Lung microvascular endothelial cell (primary cell): ENCODE measurements around the gene AGAP3. TPM values are rescaled to one million over a fixed set of nuclear protein-coding genes. Genes with fewer than 3 reads are reported as not detected.

ENCODE experiments used
- DNase-seq, 2 donors: peaks; one replicate each; pipeline versions ENCODE4 v3.0.0 to v3.0.0-alpha.2; 2010; ENCODE audit warnings: low read depth in 2 of 2
- total RNA-seq: library from RNA; depleted of rRNA; stranded (reverse); fragments of >200 nt; gene quantifications from 2 replicates; pipeline ENCODE4 v1.2.1, GENCODE V29; 2014

Gene AGAP3
- total RNA-seq, 1 donor from 2014 or later = 62.5 TPM

DNA sequence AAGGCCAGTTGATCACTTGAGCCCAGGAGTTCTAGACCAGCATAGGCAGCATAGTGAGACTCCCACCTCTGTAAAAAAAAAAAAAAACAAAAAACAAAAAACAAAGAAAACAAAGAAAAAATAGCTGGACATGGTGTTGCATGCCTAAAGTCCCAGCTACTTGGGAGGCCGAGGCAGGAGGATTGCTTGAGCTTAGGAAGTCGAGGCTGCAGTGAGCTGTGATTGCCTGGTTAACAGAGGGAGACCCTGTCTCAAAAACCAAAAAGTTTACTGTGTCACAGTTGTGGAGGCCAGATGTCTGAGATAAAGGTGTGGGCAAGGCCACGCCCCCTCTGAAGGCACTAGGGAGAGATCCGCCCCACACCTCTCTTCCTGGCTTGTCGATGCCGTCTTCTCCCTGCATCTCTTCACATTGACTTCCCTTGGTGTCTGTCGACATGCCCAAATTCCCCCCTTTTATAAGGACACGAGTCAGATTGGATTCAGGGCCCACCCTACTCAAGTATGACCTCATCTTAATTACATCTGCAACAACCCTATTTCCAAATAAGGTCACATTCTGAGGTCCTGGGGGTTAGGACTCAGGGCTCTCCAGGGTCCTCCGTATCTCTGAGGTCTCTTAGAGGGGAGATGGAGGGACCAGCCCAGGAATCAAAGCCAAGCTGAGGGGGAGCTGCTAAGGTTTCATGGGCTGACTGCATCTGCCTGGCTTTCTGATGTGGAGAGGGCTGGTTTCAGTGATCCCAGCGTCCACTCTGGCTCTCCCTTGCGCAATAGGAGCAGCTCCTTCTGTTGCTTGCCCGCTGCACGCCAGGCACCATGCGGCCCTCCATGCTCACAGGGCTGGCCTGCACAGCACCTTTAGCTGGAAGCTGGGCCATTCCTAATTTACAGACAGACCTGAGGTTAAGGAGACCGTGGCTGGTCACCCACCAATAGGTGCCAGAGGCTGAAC, 23.1 kb downstream of the AGAP3 start:
- DNase-seq = no peak

DNA sequence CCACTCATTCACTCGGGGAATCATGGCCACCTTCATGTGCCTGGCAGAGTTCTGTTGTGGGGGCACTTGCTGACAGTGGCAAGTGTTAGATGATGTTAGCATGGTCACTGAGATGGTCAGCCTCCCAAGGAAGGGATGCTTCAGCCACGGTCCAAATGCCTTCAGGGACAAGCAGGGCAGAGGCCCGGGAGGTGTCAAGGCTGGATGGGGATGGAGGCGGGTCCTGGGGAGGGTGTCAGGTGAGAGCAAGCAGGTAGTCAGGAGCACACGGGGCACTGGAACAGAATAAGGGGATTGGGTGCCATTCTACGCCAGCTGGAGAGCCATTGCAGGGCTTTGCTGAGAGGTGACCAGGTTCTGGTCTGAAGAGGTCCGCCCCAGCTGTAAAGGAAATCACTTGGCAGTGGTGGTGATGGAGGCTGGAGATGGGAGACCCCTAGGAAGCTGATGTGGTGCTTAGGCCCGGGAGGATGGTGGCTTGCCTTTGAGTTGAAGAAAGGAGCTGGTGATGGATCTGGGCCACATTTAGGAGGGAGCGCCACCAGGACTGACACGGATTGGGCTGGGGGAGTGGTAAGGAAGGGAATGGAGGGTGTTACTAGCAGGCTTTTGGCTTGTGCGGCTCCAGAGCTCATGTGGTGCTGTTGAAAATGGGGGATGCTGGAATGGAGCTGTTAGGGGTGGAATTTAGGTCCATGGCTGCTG, 24.1 kb downstream of the AGAP3 start:
- no peak for DNase-seq

DNA sequence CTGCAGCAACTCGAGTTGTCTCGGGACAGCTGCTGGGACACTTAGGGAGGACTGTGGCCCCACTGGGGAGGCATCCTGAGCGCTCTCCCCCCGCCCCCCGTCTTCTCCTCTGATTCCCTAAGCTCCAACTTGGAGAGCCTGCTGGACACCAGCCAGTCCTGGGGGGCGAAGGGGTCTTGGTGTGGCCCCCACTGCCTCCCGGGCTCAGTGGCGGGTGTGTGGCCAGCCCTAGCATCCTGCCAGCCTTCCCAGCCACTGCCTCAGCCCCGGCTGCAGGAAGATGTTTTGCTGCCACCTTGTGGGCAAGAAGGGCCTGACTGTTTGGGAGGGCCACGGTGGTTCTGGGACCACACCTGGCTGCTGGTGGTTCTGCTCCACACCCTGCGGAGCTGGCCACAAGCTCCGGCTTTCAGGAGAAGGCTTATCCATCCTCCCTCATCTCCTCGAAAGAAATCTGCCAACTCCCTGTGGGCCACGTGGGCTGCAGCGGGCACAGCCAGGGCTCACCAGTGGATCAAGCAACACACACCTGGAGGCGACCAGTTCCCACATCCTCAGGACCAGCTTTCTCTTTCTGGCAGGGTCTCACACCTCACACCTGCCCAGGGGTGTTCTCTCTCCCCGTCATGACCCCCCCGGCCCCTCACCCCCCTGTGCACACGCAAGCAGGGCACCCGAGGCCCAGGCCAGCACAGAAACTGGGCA, 24.8 kb downstream of the AGAP3 start:
- peak; percentile 78 to 84 for DNase-seq

DNA sequence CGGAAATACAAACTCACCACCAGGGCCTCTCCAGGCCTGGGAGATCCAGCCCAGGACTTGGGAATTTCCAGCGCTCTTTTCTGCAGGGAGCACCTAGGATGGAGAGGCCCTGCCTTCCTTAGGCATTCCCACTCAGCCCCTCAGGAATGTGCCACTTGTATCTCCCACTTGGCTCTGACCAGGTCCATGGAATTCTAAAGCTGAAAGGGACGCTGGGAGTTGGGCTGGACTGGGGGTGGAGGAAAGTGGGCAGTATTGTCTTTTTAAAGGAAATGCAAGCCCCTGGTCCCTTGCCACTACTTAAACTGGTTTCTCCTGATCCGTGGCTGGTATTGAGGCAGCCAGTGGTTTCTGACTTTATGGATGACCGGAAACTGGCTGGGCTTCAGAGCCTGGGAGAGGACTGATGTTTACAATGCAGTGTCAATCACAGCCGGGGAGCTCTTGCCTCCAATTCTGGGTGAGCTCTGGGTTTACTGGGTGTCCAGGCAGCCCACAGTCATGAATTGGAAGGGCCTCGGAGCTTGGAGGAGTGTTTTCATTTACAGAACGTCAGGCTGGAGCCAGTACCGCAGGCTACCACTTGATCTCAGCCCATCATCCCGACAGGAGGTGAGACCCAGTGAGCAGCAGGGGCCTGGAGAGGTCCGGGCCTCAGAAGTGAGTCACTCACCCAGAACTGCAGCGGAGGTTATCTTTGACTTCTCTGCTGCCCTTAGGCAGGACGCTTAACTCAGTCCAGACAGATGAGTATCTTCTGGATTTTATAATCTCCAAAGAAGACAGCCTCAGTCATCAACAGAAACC, 27.3 kb downstream of the AGAP3 start:
- DNase-seq = peak; percentile 35 to 74

DNA sequence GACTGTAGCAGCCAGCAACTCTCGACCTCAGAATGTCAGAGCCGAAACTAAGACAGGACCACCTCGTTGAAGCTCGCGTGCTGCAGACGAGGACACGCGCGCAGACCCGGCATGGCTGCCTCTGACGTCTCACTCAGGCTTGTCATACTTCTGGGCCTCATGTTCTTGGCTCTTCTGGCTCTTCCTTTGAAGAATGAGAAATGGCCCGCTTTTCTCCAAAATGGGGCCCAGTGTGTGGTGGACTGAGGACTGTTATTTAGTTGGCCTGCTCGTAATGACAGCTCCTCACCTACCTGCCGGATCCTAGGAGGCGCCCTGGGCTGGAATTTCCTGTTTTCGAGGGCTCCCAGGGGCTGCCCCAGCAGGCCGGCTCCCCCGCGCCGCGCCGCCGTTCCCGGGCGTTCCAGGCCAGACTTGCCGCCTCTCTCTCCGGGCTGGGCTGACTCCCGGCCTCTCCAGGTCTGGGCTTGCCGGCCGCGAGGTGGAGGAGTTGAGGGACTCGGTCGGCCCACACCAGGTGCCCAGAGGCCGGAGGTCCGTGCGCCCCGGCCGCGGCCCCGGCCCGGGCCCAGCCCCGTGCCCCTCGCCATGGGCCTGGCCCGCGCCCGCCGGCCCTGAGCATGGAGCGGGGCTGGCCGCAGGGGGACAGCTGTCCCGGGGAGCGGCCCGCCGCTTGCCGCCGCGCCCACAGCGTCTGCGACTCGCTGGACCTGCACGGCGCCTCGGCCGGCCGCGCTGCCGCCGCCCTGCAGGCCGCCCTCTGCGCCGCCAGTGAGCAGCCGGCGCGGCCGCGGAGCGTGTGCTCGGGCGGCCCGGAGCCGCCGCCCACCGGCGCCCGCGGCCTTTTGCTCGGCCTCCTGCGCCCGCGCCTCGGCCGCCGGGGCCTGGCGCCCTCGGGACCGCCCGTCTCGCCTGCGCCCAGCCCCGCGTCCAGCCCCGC, 28.1 kb downstream of the AGAP3 start:
- DNase-seq = peak in 1 of 2 donors; percentile 50

DNA sequence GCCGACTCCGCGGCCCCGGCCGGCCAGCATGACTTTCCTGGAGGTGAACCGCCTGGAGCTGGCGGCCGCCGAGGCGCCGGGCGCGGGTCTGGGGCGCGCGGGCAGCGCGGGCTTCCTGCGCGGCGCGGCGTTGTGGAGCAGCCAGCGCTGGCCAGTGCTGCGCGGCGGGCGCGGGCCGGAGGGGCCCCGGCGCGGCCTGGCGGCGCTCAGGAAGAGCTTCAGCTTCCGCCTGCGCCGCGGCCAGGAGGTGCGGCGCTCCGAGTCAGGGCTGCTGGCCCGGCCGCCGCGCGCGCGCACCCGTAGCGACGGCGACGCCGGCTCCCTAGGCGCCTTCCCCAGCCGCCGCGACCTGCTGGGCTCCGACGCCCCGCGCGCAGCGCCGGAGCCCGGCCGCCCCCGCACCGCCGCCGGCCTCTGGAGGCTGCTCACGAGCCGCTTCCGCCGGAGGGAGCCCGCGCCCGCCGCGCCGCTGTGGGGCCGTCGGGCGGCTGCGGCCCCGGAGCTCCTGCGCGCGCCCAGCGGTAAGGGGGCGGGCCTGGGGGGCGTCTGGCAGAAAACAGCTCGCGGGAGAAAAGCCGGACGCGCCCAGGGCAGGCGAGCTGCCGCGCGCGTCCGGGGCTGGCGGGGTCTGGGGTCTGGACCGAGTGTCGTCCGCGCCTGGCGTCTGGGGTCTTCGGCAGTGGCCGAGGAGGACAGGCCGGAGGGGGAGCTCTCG, 29.0 kb downstream of the AGAP3 start:
- DNase-seq = peak; percentile 69 to 78

DNA sequence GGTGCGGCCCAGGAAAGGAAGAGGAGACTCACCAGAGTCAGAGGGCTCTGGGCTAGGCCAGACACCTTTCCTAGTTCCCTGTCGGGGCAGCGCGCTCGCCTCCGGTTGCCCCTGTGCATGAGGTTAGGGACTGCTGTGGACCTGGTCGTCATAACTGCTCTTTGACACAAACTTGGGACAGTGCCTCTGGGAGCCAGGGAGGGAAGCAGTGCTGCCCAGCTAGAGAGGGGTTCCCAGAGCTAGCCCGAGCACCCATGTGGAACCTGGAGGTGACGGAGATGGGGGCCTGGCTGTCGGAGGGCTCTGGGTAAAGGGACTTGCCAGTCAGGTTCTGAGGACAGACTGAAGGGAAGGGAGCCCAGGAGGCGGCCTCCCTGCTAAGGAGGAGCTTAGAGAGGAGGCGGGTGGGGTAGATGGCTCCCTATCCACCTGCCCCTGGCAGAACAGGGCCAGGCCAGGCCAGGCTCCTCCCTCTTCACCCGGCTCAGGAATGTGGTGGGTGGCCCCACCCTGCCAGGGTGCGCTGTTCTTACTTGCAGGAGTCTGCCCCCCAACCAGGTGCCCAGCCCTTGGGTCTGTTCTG, 29.7 kb downstream of the AGAP3 start:
- no peak for DNase-seq

DNA sequence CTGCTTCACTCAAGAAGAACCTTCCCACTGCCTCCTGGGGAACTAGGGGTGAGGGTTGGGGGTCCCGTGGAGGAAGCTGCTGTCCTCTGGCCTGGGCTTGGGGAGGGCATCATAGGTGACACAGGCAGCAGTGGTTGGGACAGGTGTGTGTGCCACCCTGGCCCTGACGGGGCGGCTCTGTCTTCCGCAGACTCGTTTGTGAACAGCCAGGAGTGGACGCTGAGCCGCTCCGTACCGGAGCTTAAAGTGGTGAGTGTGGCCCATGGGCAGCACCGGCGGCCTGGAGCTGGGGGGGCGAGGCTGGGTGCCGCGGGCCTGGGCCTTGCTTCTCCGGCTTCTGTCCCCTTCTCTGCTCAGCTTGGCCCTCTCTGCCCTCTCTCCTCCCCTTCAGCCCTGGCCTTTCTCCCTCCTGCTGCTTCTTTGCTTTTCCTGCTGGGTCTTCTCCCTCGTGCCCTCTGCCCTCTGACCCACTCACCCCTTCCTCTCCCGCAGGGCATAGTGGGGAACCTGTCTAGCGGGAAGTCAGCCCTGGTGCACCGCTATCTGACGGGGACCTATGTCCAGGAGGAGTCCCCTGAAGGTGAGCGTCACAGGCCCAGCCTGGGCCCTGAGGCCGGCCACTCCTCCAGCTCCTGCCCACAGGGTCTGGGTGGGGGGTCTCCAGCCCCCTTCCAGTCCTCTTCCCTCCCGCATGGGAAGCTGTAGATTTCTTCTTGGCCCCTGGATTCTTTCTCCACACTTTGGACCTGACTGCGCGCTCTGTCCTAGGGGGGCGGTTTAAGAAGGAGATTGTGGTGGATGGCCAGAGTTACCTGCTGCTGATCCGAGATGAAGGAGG, 30.5 kb downstream of the AGAP3 start:
- DNase-seq = no peak

DNA sequence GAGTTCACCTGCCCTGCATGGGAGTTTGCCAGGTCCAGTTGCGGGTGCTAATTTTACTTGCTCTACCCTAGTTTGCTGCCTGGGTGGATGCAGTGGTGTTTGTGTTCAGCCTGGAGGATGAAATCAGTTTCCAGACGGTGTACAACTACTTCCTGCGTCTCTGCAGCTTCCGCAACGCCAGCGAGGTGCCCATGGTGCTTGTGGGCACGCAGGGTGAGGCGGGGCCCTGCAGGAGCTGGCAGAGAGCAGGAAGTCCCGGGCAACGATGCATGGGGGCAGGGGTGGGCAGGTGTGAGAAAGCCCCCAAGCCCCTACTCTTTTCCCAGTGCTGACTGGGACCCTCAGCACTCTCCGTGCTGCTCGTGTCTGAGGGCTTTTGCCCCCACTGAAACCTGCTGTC, 31.3 kb downstream of the AGAP3 start:
- DNase-seq = no peak

DNA sequence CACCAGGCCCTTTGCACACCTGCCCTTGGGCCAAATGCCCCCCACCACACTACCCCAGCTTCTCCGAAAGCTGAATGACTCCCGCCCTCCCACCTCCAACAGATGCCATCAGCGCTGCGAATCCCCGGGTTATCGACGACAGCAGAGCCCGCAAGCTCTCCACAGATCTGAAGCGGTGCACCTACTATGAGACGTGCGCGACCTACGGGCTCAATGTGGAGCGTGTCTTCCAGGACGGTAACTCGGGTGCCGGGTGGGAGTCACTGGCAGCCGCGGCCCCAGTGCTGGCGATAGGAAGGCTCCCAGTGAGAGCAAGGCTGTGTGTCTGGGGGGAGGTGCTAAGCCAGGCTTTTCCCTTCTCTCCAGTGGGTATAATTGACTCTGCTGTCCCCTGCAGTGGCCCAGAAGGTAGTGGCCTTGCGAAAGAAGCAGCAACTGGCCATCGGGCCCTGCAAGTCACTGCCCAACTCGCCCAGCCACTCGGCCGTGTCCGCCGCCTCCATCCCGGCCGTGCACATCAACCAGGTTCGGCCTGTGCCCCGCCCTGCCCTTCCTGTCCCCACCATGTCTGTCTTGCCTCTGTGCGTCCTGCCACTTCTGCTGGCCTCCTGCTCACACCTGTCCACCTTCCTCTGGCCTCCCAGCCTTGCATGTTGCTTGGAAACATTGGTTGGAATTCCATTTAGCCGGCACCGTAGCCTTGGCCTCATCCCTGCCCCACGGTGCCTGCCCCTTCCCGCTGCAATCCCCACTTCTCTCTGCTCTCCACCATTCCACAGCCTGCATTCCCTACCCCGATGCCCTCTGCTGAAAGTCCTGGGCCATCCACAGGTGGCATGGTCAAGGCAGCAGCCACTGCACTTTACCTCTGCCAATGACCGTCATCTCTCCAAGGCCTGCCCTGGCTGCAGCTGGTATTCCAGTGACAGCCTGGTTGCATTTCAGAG, 32.1 kb downstream of the AGAP3 start:
- no peak for DNase-seq

DNA sequence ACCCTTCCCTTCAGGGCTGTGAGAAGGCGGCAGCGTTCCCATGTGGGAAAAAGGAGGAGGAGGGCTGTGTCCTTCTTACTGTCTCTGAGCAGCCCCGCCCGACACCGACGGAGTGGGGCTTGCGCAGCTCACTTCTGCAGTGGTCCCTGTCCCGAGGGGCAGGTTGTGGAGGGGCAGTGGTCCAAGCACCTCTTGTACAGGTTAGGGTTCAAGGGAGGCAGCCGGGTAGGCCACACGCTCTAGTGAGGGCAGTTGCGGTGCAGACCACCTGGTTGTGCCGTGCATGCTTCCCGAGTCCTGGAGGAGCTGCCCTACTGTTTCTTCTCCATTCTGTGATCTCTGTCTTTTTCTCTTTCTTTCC, 32.8 kb downstream of the AGAP3 start:
- DNase-seq = no peak

DNA sequence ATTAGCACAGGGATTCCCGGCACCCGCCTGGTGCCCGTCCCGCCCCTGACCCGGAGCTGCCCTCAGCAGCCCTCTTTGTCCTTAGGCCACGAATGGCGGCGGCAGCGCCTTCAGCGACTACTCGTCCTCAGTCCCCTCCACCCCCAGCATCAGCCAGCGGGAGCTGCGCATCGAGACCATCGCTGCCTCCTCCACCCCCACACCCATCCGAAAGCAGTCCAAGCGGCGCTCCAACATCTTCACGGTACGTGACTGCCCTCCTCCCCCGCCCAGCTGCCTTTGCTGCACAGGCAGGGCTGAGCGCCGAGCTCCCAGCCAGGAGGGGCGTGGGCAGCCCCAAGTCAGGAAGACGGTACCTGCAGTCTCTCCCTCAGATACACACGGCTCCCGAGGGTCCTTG, 33.6 kb downstream of the AGAP3 start:
- DNase-seq = no peak

DNA sequence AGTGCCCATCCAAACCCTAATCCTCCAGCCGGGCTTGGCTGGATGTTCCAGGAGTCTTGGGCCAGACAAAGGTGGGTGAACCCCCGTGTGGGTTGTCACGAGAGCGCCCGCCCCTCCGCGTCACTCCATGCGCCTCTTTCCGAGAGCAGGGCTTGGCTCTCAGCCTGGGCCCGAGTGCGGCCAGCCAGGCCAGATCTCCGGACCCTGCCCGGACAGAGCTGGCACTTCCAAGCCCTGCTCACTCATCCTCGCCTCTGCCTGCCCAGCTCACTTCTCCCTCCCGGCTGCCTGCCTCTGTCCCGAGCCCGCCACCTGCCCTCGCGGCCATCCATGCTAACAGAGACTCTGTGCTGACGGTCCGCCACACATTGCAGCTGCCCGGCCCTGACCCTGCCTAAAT, 34.6 kb downstream of the AGAP3 start:
- DNase-seq = no peak

DNA sequence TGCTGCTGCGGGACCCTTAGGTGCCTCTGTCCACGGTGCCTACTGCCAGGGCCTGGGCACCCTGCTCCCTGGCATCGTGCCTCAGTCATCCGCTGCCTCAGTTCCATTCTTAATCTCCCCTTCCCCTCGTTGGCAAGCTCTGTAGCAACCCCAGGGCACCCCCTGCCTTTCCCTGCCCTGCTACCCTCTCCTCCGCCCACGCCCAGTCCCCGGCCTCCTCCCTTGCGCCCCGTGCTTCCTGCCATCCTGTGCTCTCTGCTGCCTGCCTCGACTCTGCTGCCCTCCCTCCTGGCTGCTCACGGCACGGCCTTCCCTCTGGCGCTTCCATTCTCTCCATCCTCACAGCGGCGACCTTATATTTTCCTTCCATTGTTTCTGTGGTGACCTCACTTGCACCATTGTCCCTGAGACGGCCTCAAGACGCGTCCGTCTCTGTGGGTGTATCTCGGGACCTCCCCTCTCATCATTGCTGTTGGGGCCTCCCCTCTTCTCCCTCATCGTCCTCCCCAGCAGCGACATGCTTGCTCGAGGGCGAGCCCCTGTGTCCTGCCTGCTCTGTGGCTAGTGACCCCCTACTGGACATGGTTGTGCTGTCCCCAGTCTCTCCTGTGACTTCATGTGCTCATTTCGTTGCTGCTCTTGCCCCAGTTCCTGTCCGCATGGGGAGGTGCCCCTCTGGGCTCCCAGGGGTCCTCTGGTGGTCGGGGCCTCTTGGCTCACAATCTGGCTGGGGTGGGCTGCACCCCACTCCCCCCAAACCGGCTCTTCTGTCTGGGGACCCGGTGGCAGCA, 35.3 kb downstream of the AGAP3 start:
- DNase-seq = no peak

DNA sequence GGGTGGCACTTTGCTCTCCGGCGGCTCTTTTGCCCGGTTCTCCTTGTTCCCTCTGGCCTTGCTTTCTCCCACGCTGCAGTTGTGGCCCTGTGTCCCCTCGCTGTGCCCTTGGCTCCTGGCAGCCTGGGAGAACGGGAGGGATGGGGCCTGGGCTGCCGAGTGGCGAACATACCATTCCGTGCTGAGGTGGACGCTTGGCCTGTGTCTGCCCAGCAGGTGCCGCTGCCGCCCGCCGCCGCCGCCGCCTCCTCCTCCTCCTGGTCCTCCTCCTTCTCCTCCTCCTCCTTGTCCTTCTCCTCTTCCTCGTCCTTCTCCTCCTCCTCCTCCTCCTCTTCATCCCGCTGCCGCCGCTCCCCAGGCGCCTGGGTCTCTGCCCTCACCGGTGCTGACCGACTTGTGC, 36.0 kb downstream of the AGAP3 start:
- DNase-seq = no peak

DNA sequence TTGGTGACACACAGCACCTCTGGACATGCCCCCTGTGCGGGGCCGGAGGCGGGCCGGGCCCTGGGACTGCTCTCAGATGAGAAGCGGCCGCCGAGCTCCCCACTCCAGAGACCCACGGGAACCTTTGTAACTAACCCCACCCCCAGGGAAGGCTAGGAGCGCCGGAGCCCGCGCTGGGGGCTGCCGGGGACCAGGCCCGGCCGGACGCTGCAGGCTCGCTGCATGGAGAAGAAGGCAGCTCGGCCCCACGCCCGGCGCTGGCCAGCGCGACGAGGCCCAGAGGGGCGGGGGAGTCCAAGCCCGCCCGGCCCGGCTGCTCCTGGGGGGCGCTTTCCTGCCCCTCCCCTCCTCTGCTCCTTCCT, 36.5 kb downstream of the AGAP3 start:
- DNase-seq = no peak
